GM18520 (cell line): Measurements from ENCODE around the gene TIMM23B.
"Not testable (repeated sequence)": the region's sequence is repeated elsewhere in the genome, so short reads cannot be mapped to it uniquely, and the experiment has no call there.

Experiments used
- ATAC-seq: cut with Tn5 transposase; IDR thresholded peaks from one replicate; pipeline ENCODE4 v1.9.1; 2021; ENCODE audit not compliant: unreplicated experiment

TIMM23B gene, protein sequence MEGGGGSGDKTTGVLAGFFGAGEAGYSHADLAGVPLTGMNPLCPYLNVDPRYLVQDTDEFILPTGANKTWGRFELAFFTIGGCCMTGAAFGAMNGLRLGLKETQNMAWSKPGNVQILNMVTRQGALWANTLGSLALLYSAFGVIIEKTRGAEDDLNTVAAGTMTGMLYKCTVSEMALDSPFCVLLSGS

GRCh38 chr10:49941447-49942338 is at the start of gene TIMM23B, which contains the start of gene PARG:
Gene TIMM23B (plus strand): TSS chr10:49942053. CDS start chr10:49942195, 142 bp downstream.
Gene PARG (minus strand): TSS chr10:49942027. CDS start chr10:49941725, 302 bp downstream.
- ATAC-seq: peak; percentile 58

- not testable (repeated sequence) for ATAC-seq
These were observed 41.9 kb upstream of the TIMM23B start for GRCh38 chr10:49899999-49900398.

GRCh38 chr10:49900406-49900805 is 41.4 kb upstream of the TIMM23B start:
- not testable (repeated sequence) for ATAC-seq

DNA sequence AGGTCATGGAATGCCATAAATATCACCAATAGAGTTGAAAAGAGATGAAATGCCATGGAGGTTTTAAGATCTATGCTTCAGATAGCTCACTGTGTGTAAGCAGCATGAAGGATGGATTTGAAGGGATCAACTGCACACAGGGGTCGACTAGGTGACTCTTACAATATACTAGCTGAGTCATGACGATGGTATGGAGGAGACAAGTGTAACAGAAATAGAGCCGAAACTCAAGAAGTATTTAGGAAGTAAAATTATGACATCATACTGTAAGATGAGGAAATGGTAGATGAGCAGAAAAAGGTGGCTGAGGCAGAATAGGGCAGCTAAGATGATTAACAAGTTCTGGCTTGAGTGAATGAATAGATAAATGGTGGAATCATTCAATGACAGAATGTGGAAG is 38.0 kb upstream of the TIMM23B start:
- not testable (repeated sequence) for ATAC-seq

DNA sequence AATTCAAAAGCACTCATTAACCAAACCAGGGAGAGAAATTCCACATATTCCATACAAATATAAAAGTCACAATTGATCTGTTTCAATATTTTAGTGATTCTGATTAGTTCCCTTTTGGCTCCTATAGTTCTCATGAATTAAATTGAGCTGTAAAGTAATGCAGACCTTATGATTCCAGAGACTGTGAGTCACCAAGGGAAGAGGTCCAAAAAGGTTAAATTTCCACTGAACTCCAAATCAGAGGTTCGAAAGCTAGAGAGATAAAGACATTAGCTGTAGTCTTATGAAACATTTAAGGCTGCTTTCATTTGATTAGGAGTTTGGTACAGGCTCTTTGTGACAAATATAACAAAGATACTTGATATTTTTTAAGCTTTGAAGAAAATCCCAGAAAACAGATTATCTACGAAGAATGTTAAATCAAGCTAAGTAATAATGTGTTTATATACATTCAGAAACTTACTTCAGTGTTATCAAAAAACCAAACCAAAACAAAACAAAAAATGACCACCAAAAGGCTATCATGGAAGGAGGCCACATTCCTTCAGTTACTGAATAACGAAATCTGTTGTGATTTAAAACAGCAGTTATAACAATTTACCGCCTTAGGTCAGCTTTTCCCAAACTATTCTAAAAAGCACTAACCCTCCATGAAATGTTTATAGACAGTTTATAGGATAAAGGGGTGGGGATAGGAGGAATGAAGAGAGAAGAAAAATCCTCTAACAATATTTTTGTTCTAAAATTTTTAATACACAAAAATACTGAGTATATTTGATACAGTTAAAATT is 33.4 kb upstream of the TIMM23B start:
- ATAC-seq: not testable (repeated sequence)

GRCh38 chr10:49910295-49910694 is 31.6 kb upstream of the TIMM23B start:
- not testable (repeated sequence) for ATAC-seq

DNA sequence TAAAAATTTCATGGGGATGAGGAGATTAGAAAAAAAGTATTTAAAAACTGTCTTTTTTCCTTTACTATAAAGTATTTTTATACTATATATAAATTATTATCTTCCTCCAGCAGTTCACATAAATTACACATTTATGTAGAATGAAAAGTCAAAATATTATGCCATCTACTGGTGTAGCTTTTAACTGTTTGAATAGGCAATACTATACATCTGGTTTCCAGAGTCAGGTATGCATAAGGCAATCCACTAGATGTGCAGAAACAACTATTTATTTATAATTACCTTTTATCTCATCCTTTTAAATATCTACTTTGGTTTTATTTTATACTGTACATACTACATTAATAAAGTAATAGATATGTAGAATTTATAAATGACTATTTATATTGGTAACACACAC is 25.4 kb upstream of the TIMM23B start:
- ATAC-seq: not testable (repeated sequence)

- ATAC-seq: not testable (repeated sequence)
These were observed 23.9 kb upstream of the TIMM23B start for GRCh38 chr10:49917927-49918326.

DNA sequence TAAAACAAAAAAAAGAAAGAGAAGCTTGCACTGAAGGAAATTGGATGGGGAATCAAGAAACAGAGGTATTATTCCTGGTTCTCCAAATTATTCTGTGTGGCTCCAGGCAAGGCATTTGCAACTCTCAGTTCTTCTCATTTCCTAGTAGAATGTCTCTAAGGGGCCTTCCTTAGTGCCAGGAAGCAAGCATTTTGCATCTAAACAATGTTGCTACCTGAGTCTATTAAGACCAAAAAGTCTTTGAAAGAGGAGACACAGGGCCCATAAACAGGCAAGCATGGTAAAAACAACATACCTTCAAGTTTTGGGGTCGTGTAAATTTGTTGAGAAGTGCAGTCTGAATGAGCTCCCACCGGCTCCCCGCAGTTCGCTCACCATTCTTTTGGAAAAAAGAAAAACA is 19.8 kb upstream of the TIMM23B start:
- ATAC-seq: not testable (repeated sequence)

DNA sequence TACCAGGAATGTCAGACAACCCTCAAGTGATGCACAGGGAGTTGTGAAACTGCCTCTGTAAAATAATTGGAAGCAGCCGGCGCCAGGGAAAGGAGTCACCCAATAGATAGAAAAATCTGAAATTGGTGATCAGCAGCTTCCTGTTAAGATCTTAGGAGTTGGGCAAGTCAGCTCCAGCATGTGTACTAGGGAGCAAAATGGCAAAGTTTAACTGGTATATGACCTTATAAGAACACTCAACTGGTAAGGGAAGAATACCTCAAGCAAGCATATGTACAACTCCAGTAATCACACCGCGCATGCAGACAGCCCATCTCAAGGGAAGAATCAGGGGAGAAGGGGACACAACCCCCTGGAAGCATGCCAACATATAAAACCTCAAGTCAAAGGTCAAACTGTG is 18.3 kb upstream of the TIMM23B start:
- ATAC-seq: not testable (repeated sequence)

- not testable (repeated sequence) for ATAC-seq
These were observed 10.6 kb upstream of the TIMM23B start for GRCh38 chr10:49931276-49931675.

DNA sequence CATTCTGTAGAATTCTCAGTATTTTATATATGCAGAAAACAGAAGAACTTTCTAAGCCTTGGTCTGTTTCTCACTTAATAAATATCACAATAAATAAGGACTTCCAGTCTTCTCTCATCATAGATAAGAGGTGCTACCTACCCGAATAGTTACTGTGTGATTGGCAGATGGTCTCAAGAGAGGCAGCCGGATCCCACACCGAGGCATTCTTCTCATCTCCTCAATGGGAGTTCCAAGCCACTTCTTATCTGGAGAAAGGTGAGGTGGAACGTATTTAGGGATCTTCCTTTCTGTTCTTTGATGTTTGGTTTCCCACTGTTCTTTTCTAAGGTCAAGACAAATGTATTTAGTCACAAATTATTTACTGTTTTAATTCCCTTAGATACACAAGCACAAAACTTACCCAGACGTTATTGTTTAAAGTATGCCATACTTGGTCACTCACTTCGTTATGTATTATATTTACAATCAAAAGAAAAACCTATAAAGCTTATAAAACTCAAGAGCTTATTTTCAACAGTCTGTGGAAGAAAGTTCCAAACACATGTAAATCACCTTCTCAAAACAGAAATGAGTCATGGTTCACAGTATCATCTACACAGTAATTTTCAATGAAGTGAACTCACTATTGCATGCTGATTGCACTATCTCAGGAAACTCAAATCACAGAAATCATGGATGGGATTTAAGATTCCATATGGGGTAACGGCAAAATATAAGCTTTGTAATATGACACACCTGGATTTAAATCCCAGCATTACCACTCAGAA is 9.7 kb upstream of the TIMM23B start:
- not testable (repeated sequence) for ATAC-seq

- ATAC-seq: not testable (repeated sequence)
These were observed 469 bp downstream of the TIMM23B start for GRCh38 chr10:49942339-49942705.

DNA sequence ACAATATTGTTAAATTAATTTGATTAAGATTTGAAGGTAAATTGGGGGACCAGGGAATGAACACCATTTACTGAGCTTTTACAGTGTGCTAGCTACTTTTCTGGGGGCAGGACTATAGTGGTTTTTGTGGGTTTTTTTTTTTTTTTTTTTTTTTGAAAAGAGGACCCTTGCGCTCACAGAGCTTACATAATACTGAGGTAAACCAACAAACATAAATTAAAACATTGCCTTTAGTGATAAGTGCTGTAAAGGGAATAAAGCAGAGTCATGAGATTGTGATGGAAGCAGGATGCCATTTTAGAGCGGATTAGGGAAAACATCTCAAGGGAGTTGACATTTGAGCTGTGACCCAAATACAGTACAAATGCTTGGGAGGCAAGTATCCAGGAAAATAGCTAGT is 1.8 kb downstream of the TIMM23B start:
- not testable (repeated sequence) for ATAC-seq

DNA sequence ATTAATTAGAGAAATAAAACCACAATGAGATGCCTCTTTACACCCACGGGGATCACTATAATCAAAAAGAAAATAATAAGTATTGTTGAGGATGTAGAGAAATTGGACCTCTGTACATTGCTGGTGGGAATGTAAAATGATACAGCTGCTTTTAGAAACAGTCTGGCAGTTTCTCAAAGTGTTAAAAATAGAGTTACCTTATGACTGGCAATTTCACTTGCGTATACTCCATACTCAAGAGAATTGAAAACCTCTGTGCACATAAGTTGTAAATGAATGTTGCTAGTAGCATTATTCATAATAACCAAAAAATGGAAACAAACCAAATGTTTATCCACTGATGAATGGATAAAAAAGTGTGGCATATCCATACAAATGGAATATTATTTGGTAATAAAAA is 6.3 kb downstream of the TIMM23B start:
- peak; percentile 71 for ATAC-seq

DNA sequence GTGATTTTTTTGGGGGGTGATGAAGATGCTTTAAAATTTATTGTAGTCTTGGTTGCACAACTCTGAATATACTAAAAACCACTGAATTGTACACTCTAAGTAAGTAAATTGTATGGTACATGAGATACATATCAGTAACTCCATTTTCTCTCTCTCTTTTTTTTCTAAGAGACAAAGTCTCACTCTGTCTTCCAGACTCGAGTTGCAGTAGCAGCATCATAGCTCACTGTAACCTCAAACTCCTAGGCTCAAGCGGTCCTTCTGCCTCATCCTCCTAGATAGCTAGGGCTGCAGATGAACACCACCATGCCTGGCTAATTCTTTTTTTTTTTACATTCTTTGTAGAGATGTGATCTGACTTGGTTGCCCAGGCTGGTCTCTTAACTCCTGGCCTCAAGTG is 6.9 kb downstream of the TIMM23B start:
- ATAC-seq: not testable (repeated sequence)

DNA sequence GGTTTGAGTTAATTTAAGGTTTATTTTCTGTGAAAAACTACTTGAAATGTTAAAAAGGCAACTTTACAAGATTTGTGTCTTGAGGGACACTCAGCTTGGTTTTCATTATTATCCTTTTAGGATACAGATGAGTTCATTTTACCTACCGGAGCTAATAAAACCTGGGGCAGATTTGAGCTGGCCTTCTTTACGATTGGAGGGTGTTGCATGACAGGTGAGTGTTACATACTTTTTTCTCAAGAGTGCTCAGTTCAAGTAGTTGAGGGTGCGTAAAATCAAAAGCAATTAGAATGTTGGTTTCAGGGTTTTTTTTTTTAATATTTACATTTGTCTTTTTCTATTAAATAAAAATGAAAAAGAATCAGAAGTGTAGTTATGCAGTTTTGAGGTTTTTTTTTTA is 10.2 kb downstream of the TIMM23B start:
- ATAC-seq: not testable (repeated sequence)

- ATAC-seq: not testable (repeated sequence)
These were observed 11.3 kb downstream of the TIMM23B start for GRCh38 chr10:49953122-49953521.

- not testable (repeated sequence) for ATAC-seq
These were observed 28.5 kb downstream of the TIMM23B start for GRCh38 chr10:49970331-49970857.

GRCh38 chr10:49971466-49971865 is 29.6 kb downstream of the TIMM23B start:
- not testable (repeated sequence) for ATAC-seq
